SK-N-SH treated with all-trans-retinoic acid at 6 μM for 48 hours (cell line): ENCODE results near the gene RAB4B.
"Not testable (repeated sequence)": the region's sequence is repeated elsewhere in the genome, so short reads cannot be mapped to it uniquely, and the experiment has no call there.

ENCODE experiments used
- ATAC-seq: fragments of 200-7000 bp; cut with Tn5 transposase; 3 replicates; pipeline ENCODE4 v1.9.1; 2020; ENCODE audit warnings: mild to moderate bottlenecking, moderate library complexity
- ARNTL ChIP-seq: fragments of 450-650 bp; formaldehyde crosslinking; IDR thresholded peaks from 2 replicates; pipeline ENCODE4 v1.5.0; 2020; ENCODE audit warnings: low read depth, mild to moderate bottlenecking, moderate library complexity, borderline replicate concordance
- BACH2 ChIP-seq: fragments of 250-450 bp; sonication (Bioruptor Pico); IDR thresholded peaks from 2 replicates; pipeline ENCODE4 v1.9.0; 2021; ENCODE audit warnings: mild to moderate bottlenecking, borderline replicate concordance
- CSDC2 ChIP-seq: fragments of 250-450 bp; sonication (Bioruptor Pico); IDR thresholded peaks from 2 replicates; pipeline ENCODE4 v1.5.0; 2020; ENCODE audit warnings: mild to moderate bottlenecking, moderate library complexity
- ESRRG ChIP-seq: fragments of 250-450 bp; sonication (Bioruptor Pico); IDR thresholded peaks from 2 replicates; pipeline ENCODE4 v1.6.1; 2021; ENCODE audit warnings: mild to moderate bottlenecking
- GLIS3 ChIP-seq: fragments of 250-450 bp; sonication (Bioruptor Pico); IDR thresholded peaks from 2 replicates; pipeline ENCODE4 v1.5.0; 2020; ENCODE audit warnings: mild to moderate bottlenecking, moderate library complexity
- OSR1 ChIP-seq: fragments of 250-450 bp; sonication (Bioruptor Pico); IDR thresholded peaks from 2 replicates; pipeline ENCODE4 v1.8.0; 2022; ENCODE audit warnings: moderate library complexity, mild to moderate bottlenecking, inconsistent platforms
- PPARA ChIP-seq: fragments of 250-450 bp; sonication (Bioruptor Pico); IDR thresholded peaks from 2 replicates; pipeline ENCODE4 v1.5.0; 2020; ENCODE audit warnings: mild to moderate bottlenecking, borderline replicate concordance
- RARB ChIP-seq: fragments of 250-450 bp; sonication (Bioruptor Pico); IDR thresholded peaks from 2 replicates; pipeline ENCODE4 v1.8.0; 2021; ENCODE audit warnings: mild to moderate bottlenecking, moderate library complexity
- SNAI2 ChIP-seq: fragments of 250-450 bp; sonication (Bioruptor Pico); IDR thresholded peaks from 2 replicates; pipeline ENCODE4 v1.5.0; 2020; ENCODE audit warnings: mild to moderate bottlenecking, moderate library complexity
- TOX ChIP-seq: fragments of 250-450 bp; sonication (Bioruptor Pico); IDR thresholded peaks from 2 replicates; pipeline ENCODE4 v1.8.0; 2021; ENCODE audit warnings: mild to moderate bottlenecking, moderate library complexity, borderline replicate concordance
- ZFP3 ChIP-seq: fragments of 250-450 bp; sonication (Bioruptor Pico); IDR thresholded peaks from 2 replicates; pipeline ENCODE4 v1.5.0; 2020; ENCODE audit warnings: mild to moderate bottlenecking, moderate library complexity
- ZFP30 ChIP-seq: fragments of 450-650 bp; formaldehyde crosslinking; IDR thresholded peaks from 2 replicates; pipeline ENCODE4 v1.5.0; 2022; ENCODE audit warnings: mild to moderate bottlenecking, moderate library complexity
- ZNF565 ChIP-seq: fragments of 450-650 bp; formaldehyde crosslinking; conservative IDR thresholded peaks from 2 replicates; pipeline ENCODE4 v1.5.0; 2020; ENCODE audit warnings: low read depth, mild to moderate bottlenecking, moderate library complexity
- ZNF70 ChIP-seq: fragments of 450-650 bp; formaldehyde crosslinking; IDR thresholded peaks from 2 replicates; pipeline ENCODE4 v1.5.0; 2020; ENCODE audit warnings: mild to moderate bottlenecking, moderate library complexity
- ZNF8 ChIP-seq: fragments of 450-650 bp; formaldehyde crosslinking; IDR thresholded peaks from 2 replicates; pipeline ENCODE4 v1.5.0; 2020; ENCODE audit warnings: mild to moderate bottlenecking, moderate library complexity
- TF ChIP-seq, protein P1 (sequence below): fragments of 250-450 bp; sonication (Bioruptor Pico); IDR thresholded peaks from 2 replicates; pipeline ENCODE4 v1.8.0; 2020; ENCODE audit warnings: mild to moderate bottlenecking, moderate library complexity, borderline replicate concordance
- TF ChIP-seq, protein P2 (sequence below): fragments of 250-450 bp; sonication (Bioruptor Pico); IDR thresholded peaks from 2 replicates; pipeline ENCODE4 v1.5.1; 2021; ENCODE audit warnings: mild to moderate bottlenecking, moderate library complexity
- TF ChIP-seq, protein P3 (sequence below): fragments of 250-450 bp; sonication (Bioruptor Pico); IDR thresholded peaks from 2 replicates; pipeline ENCODE4 v1.8.0; 2021; ENCODE audit warnings: low read depth, mild to moderate bottlenecking, moderate library complexity, borderline replicate concordance

RAB4B gene

DNA sequence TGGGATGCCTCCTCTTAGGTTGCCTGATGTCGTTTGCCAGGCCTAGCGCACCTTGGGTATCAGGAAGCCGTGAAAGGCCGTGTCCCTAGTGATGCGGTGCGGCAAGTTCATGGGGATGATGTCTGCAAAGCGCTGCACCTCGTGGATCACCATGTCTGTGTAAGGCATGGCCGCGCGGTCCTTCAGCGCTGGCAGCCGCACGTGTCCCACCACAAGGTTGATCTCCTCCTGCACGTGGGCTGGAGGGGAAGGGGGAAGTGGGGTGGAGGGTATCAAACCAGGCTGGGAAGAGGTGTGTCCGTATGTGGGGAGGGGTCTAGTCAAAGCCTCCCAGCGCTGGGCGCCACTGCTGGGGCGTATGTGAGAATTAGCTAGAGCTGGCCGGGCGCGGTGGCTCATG, 44.1 kb downstream of the RAB4B start:
- ATAC-seq, result no peak
- TF ChIP-seq TOX (CRISPR knock-in tag) (no peak), ZNF565 (no peak), RARB (CRISPR knock-in tag) (no peak), ZFP30 (CRISPR knock-in tag) (no peak), ZFP3 (CRISPR knock-in tag) (no peak), GLIS3 (CRISPR knock-in tag) (no peak), PPARA (no peak), CSDC2 (no peak), BACH2 (CRISPR knock-in tag) (no peak), SNAI2 (CRISPR knock-in tag) (no peak), ZNF70 (CRISPR knock-in tag) (no peak), OSR1 (no peak), ZNF8 (CRISPR knock-in tag) (no peak), ARNTL (no peak), ESRRG (no peak)
- TF ChIP-seq, protein P1, sequence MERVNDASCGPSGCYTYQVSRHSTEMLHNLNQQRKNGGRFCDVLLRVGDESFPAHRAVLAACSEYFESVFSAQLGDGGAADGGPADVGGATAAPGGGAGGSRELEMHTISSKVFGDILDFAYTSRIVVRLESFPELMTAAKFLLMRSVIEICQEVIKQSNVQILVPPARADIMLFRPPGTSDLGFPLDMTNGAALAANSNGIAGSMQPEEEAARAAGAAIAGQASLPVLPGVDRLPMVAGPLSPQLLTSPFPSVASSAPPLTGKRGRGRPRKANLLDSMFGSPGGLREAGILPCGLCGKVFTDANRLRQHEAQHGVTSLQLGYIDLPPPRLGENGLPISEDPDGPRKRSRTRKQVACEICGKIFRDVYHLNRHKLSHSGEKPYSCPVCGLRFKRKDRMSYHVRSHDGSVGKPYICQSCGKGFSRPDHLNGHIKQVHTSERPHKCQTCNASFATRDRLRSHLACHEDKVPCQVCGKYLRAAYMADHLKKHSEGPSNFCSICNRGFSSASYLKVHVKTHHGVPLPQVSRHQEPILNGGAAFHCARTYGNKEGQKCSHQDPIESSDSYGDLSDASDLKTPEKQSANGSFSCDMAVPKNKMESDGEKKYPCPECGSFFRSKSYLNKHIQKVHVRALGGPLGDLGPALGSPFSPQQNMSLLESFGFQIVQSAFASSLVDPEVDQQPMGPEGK (CRISPR knock-in tag), result no peak
- TF ChIP-seq, protein P2, sequence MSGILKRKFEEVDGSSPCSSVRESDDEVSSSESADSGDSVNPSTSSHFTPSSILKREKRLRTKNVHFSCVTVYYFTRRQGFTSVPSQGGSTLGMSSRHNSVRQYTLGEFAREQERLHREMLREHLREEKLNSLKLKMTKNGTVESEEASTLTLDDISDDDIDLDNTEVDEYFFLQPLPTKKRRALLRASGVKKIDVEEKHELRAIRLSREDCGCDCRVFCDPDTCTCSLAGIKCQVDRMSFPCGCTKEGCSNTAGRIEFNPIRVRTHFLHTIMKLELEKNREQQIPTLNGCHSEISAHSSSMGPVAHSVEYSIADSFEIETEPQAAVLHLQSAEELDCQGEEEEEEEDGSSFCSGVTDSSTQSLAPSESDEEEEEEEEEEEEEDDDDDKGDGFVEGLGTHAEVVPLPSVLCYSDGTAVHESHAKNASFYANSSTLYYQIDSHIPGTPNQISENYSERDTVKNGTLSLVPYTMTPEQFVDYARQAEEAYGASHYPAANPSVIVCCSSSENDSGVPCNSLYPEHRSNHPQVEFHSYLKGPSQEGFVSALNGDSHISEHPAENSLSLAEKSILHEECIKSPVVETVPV, result no peak
- TF ChIP-seq, protein P3, sequence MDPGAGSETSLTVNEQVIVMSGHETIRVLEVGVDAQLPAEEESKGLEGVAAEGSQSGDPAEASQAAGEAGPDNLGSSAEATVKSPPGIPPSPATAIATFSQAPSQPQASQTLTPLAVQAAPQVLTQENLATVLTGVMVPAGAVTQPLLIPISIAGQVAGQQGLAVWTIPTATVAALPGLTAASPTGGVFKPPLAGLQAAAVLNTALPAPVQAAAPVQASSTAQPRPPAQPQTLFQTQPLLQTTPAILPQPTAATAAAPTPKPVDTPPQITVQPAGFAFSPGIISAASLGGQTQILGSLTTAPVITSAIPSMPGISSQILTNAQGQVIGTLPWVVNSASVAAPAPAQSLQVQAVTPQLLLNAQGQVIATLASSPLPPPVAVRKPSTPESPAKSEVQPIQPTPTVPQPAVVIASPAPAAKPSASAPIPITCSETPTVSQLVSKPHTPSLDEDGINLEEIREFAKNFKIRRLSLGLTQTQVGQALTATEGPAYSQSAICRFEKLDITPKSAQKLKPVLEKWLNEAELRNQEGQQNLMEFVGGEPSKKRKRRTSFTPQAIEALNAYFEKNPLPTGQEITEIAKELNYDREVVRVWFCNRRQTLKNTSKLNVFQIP (CRISPR knock-in tag), result no peak

DNA sequence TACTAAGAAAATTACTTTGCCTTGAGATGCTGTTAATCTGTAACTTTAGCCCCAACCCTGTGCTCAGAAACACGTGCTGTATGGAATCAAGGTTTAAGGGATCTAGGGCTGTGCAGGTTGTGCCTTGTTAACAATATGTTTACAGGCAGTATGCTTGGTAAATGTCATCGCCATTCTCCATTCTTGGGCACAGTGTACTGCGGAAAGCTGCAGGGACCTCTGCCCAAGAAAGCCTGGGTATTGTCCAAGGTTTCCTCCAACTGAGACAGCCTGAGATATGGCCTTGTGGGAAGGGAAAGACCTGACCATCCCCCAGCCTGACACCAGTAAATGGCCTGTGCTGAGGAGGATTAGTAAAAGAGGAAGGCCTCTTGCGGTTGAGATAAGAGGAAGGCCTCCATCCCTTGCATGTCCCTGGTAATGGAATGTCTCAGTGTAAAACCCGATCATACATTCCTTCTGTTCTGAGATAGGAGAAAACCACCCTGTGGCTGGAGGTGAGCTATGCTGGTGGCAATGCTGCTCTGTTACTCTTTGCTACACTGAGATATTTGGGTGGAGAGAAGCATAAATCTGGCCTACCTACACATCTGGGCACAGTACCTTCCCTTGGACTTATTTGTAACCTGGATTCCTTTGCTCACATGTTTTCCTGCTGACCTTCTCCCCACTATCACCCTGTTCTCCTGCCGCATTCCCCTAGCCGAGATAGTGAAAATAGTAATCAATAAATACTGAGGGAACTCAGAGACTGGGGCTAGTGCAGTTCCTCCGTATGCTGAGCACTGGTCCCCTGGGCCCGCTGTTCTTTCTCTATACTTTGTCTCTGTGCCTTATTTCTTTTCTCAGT, 44.9 kb downstream of the RAB4B start:
- ATAC-seq, result not testable (repeated sequence)

DNA sequence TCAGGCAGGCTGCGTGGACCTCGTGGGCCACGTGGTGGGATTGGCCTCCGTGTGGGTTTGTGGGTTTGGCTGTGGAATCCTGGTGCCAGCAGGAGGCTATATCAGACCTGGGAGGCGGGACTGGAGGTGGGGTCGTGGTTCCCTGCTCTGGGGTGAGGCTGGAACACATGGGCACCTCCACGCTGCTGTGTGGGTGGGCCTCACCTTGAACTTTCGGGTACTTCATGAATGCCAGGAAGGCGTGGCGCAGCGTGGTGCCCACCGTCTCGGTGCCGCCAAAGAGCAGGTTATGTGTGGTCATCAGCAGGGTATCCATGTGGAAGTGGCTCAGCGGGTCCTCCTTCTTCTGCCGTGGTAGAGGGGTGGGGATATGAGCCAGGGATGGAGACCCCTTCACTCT, 46.9 kb downstream of the RAB4B start:
- ATAC-seq, result not testable (repeated sequence)

DNA sequence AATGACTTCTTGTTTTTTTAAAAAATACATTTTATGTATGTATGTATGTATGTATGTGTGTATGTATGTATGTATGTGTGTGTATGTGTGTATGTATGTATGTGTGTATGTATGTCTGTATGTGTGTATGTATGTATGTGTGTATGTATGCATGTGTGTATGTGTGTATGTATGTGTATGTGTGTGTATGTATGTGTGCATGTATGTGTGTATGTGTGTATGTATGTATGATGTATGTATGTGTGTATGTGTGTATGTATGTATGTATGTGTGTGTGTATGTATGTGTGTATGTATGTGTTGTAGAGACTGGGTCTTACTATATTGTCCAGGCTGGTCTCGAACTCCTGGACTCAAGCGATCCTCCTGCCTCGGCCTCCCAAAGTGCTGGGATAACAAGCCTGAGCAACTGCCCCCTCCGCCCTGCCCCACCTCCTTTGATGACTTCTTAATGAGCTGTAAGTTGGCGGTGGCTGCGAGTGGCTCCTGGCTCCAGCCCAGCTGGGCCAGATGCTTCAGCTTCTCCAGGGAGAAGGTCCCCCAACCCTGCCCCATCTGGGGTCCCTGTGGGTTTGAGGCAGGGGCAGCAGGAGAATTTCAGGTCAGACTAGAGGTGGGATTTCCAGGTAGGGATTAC, 47.5 kb downstream of the RAB4B start:
- ATAC-seq, result not testable (repeated sequence)

DNA sequence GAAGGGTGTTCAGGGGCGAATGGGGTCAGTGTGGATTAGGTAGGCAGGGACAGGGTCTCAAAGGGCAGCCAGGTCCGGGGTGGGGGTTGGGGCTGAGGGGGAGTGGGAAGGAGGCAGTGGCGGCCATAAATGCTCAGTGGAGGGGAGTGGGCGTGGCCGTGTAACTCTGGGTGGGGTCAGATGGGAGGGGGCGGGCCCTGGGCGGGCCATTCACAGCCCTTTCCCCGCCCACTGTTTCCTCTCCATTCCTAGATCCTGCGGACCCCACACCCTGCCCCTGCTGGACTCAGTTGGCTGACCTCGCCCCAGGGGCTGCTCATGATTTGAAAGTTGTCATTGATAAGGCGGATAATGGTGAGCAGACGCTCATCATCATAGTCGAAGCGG, 48.3 kb downstream of the RAB4B start:
- not testable (repeated sequence) for ATAC-seq

DNA sequence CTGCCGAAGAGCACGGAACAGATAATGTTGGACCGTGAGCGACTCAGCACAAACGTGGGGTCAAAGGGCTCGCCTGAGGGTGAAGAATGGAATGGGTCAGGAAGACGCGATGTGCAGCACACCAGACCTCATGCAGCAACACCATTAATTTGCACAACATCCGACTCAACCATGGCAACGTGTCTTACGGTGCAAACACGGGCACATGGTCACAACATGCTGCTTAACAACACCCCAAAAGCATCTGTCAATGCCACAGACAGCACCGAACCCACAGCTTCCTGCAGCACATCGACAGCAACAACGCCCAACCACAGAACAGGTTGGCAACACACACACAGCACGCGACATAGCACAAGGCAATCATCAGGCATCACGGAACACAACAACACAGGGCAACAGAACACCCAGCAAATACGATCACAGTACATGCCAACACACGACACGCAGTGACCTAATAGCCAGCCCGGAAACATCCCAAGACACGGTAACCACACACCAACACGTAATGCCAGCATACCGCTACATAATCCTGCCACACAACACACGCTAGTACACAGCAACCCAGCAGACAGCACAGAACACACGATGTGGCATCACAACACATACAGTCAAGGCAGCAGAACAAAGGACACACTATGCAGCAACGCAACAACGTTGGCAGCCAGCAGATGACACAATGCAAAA, 48.8 kb downstream of the RAB4B start:
- ATAC-seq, result not testable (repeated sequence)
